ENCODE data around the gene SLC38A4.

- no peak for TF ChIP-seq CTCF (IDR thresholded peaks at IDR 0.05; ENCODE audit: borderline replicate concordance, extremely low read depth, low read length, poor library complexity, severe bottlenecking)
- TF ChIP-seq EZH2 (IDR thresholded peaks at IDR 0.05; ENCODE audit: borderline replicate concordance, low read depth, low read length, severe bottlenecking) = no peak
These were observed 32.9 kb downstream of the SLC38A4 start for GRCh38 chr12:46792925-46793324.

All from DND-41 (cell line).